Stimulated activated CD8-positive, alpha-beta memory T cell treated with anti-CD3 and anti-CD28 coated beads, Interleukin-4, amount 100 ng/mL, for 1 hour (primary cell): ENCODE results near the gene TMEM255B.
"Not testable (repeated sequence)": the region's sequence is repeated elsewhere in the genome, so short reads cannot be mapped to it uniquely, and the experiment has no call there.

ENCODE experiments used
- DNase-seq, 2 donors: peaks; one replicate each; pipeline ENCODE4 v3.0.0-alpha.2; 2020; ENCODE audit warnings: low read depth in 2 of 2, low spot score in 1 of 2

TMEM255B gene

DNA sequence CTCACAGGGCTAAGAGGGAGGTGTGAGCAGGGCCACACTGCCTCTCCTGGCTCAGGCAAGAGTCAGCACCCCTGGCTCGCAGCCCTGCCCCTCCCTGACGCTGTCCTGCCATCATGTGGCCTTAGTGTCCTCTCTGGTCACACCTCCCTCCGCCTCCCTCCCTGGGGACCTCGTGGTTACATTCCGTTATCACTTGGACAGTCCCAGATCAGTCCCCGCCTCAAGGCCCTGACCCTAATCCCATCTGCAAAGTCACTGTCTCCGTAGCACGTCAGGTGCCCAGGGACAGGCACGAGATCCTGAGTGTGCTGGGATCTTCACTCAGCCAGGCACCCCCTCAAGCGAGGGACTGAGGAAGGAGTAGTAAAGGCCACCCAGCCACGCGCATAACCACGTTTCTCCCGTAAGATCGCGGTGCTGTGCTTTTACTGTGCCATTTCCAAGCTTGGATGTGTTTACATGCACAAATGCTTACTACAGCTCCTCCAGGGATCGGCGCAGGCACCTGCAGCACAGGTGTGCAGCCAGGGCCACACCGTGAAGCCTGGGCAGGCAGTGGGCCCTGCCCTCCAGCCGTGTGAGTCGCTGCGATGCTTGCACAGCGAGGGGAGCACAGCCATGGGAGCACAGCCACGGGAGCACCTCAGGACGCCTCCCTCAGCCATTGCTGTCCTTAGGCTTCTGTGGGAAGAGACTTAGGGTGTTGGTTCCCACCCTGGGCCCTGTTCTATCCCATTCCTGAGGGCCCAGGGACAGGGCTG, 10.7 kb upstream of the TMEM255B start:
- DNase-seq: no peak

DNA sequence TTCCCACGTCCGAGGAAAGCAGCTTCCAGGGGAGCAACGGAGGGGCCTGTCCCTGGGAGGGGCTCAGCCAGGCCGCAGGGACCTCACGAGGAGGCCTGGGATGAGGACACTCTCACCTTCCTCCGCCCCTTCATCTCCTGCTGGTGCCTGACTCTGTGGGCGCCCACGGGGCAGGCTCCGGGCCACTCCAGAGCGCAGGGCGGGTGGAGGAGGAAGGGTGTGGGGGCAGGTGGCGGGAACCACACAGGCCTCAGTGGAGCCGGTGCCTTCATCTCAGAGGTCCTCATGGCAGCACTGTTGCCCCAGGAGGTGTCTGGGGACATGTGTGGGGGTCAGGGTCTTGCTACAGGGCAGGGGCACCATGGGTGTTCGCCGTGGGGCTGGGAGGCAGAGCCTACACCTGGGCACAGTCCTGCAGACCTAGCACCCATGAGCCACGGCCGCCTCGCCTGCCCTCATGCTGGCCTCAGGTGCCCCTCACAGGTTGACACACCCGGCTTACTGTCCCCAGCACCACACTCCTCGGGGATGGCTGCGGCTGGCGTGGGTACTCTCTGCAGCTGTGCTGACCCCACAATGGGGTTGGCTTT, 10.1 kb upstream of the TMEM255B start:
- DNase-seq: no peak

DNA sequence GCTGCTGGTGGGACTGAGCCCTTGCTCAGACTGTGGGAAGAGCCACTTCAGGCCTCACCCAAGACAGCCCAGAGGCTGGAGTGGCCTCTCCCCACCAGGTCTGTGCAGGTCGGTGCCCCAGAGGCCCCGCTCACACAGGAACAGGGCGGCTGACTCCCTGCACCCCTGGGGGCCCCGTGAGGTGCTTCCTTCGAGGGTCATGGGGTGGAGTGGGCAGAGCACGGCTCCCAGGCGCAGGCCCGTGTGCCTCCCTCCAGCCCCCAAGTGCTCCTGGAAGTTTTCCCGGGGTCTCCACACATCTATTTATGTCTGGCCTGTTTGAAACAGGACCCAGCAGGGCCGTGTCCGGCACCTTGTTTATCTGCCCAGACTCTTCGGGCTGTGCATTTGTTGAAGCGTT, 9.5 kb upstream of the TMEM255B start:
- no peak for DNase-seq

DNA sequence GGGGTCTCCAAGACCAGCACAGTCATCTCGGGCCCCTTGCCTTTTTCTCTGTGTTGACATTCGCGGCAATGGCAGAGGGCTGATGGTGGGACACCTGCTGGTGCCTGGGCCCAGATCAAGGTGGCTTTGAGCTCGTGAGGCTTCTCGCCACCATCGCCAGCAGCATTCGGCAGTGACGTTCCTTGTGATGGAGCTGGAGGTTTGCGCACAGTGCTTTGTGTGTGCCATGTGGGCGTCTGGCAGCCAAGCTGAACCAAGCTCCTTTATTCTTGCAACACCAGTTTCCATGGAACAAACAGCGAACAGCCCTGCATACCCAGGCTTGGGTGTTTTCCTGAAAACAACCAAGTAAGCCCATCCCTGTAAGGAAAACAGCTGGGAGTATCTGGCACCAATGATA, 9.1 kb upstream of the TMEM255B start:
- no peak for DNase-seq

DNA sequence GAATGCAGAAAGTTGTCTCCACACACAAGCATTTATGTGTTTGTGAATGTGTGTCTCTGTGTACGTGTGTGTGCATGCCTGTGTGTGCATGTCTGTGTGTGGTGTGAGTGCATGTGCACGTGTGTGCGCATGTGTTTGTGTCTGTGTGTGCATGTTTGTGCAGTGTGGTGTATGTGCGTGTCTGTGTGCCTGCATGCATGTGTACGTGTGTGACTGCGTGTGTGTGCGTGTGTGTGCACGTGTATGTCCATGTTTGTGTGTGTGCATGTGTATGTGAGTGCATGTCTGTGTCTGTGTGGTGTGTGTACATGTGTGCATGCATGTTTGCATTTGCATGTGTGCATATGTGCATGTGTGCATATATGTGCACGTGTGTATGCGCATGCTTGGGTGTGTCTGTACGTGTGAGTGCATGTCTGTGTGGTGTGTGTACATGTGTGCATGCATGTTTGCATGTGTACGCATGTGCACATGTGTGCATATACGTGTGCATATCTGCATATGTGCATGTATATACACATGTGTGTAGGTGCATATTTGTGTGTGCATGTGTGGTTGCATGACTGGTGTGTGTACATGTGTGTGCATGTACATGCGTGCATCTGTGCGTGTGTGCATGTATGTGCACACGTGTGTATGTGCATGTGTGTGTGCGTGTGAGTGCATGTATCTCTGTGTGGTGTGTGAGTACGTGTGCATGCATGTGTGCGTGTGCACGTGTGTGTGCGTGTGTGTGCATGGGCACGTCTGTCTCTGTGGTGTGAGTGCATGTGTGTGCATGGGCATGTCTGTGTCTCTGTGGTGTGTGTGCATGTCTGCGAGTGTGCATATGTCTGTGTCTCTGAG, 8.2 kb upstream of the TMEM255B start:
- DNase-seq: no peak

DNA sequence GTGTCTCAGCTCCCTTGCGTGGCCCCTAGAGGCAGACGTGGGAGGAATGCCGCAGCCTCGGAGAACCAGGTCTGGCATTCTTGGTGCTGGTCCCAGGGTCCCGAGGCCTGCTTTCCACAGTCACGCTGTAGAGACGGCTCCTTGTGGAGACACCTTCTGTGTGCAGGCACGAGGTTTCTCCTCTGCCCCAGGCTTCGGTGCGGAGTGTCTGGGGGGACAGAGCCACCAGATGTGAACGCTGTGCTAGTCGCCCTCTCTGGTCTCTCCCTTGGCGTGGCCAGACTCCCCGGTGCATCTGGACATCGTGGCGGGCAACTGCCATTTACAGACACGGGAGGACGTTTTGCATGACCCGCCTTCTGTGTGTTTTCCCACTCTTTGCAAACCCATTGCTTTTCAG, 7.5 kb upstream of the TMEM255B start:
- DNase-seq: no peak

DNA sequence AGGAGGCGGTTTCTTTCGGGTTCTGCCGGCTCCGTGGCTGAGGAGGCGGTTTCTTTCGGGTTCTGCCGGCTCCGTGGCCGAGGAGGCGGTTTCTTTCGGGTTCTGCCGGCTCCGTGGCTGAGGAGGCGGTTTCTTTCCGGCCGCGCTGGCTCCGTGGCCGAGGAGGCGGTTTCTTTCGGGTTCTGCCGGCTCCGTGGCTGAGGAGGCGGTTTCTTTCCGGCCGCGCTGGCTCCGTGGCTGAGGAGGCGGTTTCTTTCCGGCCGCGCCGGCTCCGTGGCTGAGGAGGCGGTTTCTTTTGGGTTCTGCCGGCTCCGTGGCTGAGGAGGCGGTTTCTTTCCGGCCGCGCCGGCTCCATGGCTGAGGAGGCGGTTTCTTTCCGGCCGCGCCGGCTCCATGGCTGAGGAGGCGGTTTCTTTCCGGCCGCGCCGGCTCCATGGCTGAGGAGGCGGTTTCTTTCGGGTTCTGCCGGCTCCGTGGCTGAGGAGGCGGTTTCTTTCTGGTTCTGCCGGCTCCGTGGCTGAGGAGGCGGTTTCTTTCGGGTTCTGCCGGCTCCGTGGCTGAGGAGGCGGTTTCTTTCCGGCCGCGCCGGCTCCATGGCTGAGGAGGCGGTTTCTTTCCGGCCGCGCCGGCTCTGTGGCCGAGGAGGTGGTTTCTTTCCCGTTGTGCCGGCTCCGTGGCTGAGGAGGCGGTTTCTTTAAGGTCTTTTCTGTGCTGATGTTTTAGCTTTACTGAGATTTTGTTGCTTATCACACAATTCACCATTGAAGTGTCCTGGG, 6.6 kb upstream of the TMEM255B start:
- DNase-seq: not testable (repeated sequence)

DNA sequence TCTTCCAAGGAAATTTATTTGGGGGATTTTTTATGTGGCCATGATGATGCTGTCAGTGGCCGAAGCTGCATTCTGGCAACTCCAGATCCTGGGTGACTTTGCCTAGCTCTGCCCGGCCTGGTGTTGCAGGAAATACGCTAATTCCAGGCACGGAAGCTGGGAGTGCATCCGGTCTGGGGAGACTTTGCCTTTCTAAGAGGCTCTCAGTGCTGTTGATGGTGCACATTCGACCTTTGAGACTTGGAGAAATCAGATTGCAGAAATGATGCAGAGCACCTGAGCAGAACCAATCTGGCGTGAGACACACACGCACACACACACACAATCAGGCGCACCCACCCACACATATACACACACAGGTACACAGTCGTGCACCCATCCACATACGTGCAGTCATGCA, 5.9 kb upstream of the TMEM255B start:
- DNase-seq: no peak

DNA sequence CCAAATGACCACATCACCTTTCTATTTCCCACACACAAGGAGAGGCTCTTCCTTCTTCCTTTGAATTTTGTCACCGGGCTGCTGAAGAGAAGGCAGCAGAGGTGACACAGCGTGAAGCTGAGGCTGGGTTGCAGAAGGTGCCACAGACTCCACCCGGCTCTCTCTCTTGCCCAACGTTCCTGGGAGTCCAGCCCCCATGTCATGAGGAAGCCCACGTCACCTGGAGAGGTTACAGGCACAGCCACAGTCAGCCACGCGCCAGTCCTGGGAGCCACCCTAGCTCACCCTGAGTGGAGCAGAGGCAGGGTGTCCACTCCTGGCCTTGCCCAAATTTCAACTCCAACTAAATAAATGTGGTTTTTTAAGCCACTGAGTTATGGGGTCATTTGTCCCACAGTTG, 4.8 kb upstream of the TMEM255B start:
- DNase-seq: no peak

DNA sequence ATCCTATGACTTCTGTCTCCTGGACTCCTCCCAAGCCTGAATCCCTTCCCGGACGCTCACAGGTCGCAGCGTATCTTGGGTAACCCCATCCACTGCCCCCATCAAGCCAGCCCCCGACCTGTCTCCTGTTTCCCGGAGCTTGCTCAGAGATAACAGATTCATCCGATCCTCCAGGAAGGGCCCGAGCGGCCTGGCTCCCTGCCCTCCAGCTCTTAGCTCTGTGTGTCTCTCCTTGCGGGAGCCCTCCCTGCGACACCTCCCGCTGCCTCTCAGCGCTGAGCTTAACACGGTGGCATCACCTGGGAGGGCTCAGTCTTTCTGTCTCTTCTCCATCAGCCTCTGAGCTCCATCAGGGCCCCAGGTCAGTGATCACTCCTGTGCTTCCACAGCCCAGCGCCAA, 4.3 kb upstream of the TMEM255B start:
- DNase-seq: no peak

DNA sequence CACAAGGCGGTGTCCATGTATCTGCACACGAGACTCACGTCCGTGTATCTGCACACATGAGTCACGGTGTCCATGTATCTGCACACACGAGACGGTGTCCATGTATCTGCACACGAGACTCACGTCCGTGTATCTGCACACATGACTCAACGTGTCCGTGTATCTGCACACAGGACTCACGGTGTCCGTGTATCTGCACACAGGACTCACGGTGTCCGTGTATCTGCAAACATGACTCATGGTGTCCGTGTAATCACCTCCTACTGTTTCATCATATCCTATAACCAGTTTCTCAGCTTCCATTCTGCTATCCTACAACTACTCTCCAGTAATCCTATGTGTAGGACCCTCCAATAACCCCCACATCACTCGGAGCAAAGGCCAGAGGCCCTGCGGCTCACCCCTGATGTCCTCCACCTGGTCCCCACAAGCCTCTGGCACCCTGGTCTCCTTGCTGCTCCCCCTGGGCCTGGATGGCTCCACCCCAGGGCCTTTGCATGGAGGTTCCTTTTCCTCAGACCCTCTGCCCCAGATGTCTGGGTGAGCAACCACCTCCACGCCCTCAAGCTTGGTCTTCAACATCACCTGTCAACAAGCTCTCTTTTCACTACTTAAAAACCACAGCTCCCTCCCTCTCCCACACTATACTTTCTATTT, 2.5 kb upstream of the TMEM255B start:
- no peak for DNase-seq

DNA sequence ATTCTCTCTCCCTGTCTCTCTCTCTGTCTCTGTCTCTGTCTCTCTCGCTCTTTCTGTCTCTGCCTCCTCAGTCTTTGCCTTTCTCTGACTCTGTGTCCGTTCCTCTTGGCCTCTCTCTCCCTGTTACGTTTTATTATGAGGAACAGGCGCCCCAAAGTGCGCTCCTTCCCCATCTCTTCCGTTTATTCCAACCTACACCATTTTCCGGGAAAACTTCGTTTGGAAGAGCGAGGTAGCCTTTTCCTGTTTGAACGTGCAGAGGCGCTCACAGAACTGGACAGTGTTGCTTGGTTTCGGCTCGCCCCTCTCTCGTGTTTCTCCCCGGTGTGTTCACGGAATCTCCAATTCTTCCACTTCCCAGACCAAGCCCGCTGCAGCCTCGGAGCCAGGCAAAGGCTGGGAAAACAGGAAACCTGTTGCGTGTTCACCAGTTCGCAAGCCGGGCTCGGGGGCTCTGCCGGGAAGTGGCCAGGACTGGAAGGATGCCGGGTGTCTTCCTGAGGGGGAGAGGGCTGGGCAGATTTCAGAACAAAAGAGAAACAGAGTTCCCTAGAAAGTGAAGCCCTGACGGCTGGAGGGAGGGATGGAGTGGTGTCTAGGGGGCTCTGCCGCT, 605 bp downstream of the TMEM255B start:
- DNase-seq: no peak

DNA sequence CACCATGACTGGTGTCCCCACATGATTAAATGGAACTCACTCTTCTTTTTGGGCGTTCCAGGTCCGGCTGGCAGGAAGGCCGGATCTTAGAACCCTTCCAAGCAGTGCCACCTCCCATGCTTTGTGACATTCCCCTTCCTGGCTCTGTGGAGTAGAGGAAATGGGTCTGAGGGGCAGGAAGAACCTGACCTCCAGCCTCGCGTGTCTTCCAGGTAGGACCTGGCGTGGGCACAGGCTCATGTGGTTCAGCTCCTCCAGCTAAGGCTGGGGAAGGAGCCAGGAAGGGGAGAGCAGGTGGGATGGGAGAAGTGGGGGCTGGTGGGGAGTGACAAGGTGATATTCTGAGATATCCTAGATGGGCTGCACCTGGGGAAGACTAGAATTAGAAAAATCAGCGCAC, 2.1 kb downstream of the TMEM255B start:
- DNase-seq: no peak

DNA sequence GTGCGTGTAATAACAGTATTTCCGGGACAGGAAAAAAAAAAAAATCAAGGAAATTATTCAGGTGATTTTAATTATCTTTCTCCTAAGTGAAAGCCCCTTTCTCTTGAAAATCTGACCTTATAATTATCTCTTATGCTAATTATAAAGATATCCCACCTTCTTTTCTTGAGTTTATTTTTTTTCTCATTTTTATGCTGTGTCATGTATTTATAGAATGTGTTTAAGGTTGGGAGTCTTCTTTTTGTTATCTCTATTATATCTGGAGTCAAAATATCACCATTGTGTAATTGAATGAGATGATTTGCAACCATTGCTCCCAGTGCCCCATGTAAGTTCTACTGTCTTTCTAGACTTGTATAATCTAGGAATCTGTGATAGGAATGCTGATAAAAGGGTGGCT, 3.0 kb downstream of the TMEM255B start:
- no peak for DNase-seq

DNA sequence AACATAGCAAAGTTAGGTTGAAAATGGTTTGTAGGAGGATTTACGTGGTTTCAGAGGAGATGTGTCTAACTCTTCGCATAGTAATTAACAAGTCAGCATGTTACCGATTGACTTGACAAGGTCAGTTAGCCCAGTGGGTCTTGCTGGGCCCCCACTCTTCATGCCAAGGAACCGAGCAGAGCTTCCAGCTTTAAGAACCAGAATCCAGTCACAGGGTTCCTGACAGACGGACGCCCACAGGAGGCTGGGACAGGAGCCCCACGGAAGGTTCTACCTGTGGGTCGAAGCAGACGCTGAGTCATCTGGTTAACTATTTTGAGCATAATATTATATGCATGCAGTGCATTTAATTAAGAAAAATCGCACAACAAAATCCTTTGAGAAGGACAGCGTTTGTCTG, 3.5 kb downstream of the TMEM255B start:
- no peak for DNase-seq

DNA sequence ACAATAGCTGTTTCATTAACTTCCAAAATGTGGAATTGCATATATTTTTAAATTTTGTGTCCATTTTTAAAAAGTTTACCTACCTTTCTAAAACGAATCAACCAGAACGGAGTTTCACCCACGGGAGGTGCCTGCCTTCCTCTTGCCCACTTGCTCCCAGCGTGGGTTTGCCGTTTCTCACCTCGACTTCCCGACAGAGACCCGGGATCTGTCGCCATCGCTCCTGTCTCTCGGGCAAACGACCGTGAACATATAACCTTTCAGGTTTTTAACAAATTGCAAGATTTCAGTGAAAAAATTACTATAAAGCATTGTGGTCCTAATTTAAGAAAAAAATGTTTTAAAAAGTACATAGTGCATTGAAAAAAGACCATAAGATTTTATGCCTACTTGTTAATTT, 4.2 kb downstream of the TMEM255B start:
- DNase-seq: no peak

DNA sequence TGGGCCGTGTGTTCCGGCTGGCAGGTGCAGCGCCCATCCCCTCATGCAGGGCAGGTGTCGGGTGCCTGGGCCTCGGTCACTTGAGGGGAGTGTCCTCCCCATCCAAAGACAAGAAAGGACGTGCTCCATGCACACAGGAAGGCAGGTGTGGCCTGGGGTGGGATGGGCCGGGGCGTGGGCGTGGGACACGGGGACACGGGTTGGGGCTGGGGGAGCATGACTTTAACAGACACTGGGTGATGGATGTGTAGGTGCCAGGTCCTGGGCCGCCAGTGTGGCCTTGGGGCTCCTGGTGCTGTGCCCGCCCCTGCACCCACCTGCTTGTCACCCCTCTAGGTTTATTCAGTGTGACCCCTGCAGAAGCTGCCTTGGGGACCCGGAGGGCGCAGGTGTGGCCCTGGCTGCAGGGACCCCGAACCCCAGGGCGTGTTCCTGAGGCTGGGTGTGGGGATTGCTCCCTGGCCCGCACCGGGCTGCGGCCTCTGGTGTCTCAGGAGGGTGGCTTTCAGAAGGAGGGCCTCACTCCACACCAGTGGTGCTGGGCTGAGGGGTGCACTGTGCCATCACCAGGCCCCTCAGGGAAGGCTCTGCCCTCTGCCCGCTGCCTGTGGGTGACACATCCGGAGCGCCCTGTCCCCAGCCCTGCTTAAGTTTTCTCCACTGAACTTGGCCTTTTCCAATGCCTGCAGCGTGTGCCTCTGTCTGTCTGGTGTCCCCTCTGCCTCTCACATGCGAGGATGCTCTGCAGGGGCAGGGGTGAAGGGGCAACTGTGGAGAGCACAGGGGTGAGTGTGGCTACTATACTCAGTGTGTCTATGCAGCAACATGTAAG, 5.2 kb downstream of the TMEM255B start:
- no peak for DNase-seq

DNA sequence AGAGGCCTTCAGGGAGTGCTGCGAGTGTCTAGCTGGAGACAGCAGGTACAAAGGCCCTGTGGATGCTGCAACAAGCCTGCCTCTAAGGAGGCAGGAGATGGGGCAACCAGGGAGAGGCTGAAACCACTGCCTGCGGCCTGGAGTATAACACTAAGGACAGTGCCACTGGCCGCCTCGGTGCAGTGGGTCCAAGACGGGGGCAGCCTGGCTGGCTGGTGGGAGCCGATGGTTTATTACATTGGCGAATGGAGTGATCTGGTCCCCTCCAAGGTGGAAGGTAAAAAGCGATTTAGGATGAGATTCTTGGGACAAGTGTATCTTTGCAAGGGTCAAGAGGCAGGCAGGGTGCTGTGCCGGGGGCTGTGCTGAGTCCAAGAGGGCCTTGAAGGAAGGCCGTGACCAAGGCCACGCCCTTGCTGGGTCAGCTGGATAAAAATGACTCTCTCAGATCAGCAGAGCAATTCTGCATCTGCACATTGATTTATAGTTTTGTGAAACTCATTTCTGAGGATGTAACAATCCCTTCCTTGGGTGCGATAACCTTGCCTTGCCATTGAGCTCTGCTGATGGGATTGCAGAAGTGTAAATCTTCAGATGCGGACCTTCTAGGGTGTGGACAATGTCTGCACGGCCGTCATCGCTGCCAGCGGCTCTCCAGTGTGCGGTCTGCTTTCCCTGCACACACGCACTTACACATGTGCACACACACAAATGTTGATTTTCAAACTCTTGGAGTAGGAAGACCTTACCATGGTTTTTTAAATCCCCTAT, 6.0 kb downstream of the TMEM255B start:
- DNase-seq: no peak

DNA sequence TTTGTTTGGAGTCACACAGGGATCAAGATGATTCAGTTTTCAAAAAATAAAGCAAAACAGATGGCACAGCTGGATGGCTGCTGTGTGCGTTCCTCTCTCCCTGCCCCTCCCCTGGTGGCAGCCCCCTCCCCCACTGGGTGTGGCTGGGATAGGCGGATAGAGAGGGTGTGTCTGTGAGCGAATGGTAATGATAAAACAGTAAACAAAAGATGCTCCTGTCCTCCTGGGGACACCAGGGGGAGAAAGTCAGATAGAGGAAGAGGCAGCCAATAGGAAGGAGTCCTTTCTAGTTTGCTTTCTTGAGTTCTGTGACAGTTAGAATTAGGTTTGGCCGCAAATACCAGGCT, 6.5 kb downstream of the TMEM255B start:
- no peak for DNase-seq
